H1 (cell line): ENCODE data around the gene HRCT1. TPM values are rescaled to one million over a fixed set of nuclear protein-coding genes. Genes with fewer than 3 reads are reported as not detected.
A peak's percentile ranks its signal among the peaks of the same experiment; 100 is the strongest.

Experiments
- CTCF ChIA-PET: fragments of 300-600 bp; sonication (Branson Sonifier 250); formaldehyde crosslinking; loops from one replicate; lab custom pipeline; 2021; ENCODE audit not compliant: partially characterized antibody; lab: Charles Lee
- POLR2A ChIA-PET: fragments of 300-600 bp; sonication (Branson Sonifier 250); formaldehyde crosslinking; loops from one replicate; lab custom pipeline; 2021; ENCODE audit warnings: inconsistent platforms; ENCODE audit not compliant: partially characterized antibody; lab: Charles Lee
- DNase-seq, 2 experiments: peaks; one replicate each; pipeline versions ENCODE4 v3.0.0 to v3.0.0-alpha.2; 2010 to 2022; ENCODE audit warnings: low spot score in 2 of 2, low read depth in 1 of 2, mixed read lengths in 1 of 2
- FAIRE-seq: peaks from 2 replicates; lab custom pipeline; 2011; peaks lifted over from hg19 to GRCh38; lab: Jason Lieb, UNC
- H2AFZ ChIP-seq: 2 replicates; pipeline ENCODE4 v1.8.1; 2012; ENCODE audit warnings: low read length, inconsistent platforms
- H2AK5ac ChIP-seq: 2 replicates; pipeline ENCODE4 v1.6.1; 2013; ENCODE audit warnings: low read depth, low read length
- H2BK120ac ChIP-seq: replicated peaks from 2 replicates; pipeline ENCODE3; 2013; ENCODE audit warnings: low read depth, low read length, inconsistent platforms
- H2BK12ac ChIP-seq: 2 replicates; pipeline ENCODE4 v1.6.1; 2013; ENCODE audit warnings: low read depth, low read length
- H2BK15ac ChIP-seq: 2 replicates; pipeline ENCODE4 v1.6.1; 2013; ENCODE audit warnings: low read length
- H2BK20ac ChIP-seq: 2 replicates; pipeline ENCODE4 v1.6.1; 2013; ENCODE audit warnings: low read length
- H2BK5ac ChIP-seq: 2 replicates; pipeline ENCODE4 v1.6.1; 2013; ENCODE audit warnings: low read depth, low read length
- H3K14ac ChIP-seq: 2 replicates; pipeline ENCODE4 v1.6.1; 2013; ENCODE audit warnings: inconsistent platforms; ENCODE audit not compliant: insufficient read length
- H3K18ac ChIP-seq: 2 replicates; pipeline ENCODE4 v1.6.1; 2013; ENCODE audit warnings: low read length; ENCODE audit errors: extremely low read depth
- H3K23ac ChIP-seq: 2 replicates; pipeline ENCODE4 v1.6.1; 2013; ENCODE audit warnings: inconsistent platforms; ENCODE audit not compliant: insufficient read length
- H3K23me2 ChIP-seq: 2 replicates; pipeline ENCODE4 v1.6.1; 2013; ENCODE audit warnings: low read depth, low read length
- H3K27ac ChIP-seq: 2 replicates; pipeline ENCODE4 v1.6.1; 2011; ENCODE audit warnings: low read depth, low read length, inconsistent platforms
- H3K27me3 ChIP-seq, 4 experiments: replicated peaks in 1 of 4; 1 replicate in 1 of 4; 2 replicates in 3 of 4; pipeline versions ENCODE4 v1.6.1 to v1.8.1; 2011 to 2013; ENCODE audit warnings: low read length in 3 of 4, mild to moderate bottlenecking in 3 of 4, inconsistent platforms in 2 of 4, mixed read lengths in 2 of 4, moderate library complexity in 1 of 4; ENCODE audit not compliant: control insufficient read depth in 3 of 4, insufficient read depth in 3 of 4; ENCODE audit errors: extremely low read depth in 1 of 4
- H3K36me3 ChIP-seq, 4 experiments: 2 replicates each; pipeline versions ENCODE4 v1.6.1 to v1.8.1; 2011 to 2013; ENCODE audit warnings: mild to moderate bottlenecking in 4 of 4, low read length in 3 of 4, moderate library complexity in 2 of 4, control low read depth in 1 of 4, inconsistent platforms in 1 of 4; ENCODE audit not compliant: insufficient read depth in 4 of 4, control insufficient read depth in 2 of 4
- H3K4ac ChIP-seq: replicated peaks from 2 replicates; pipeline ENCODE3; 2013; ENCODE audit warnings: low read length, low read depth, mixed read lengths, inconsistent platforms; ENCODE audit not compliant: insufficient read length
- H3K4me1 ChIP-seq, 4 experiments: replicated peaks in 1 of 4; 1 replicate in 1 of 4; 2 replicates in 3 of 4; pipeline versions ENCODE4 v1.6.1 to v1.8.1; 2011 to 2013; ENCODE audit warnings: low read length in 3 of 4, inconsistent platforms in 2 of 4, mixed read lengths in 1 of 4; ENCODE audit not compliant: insufficient read depth in 4 of 4, control insufficient read depth in 3 of 4
- H3K4me2 ChIP-seq, 2 experiments: 2 replicates each; pipeline versions ENCODE4 v1.6.1 to v1.8.1; 2011 to 2013; ENCODE audit warnings: low read depth in 2 of 2, low read length in 2 of 2, control low read depth in 1 of 2, inconsistent platforms in 1 of 2, mild to moderate bottlenecking in 1 of 2; ENCODE audit not compliant: insufficient read depth in 1 of 2
- H3K4me3 ChIP-seq, 4 experiments: fragments of 200-600, 300-600 bp in 1 of 4; sonication (generic), shearing (Covaris generic), sonication (Bioruptor Twin) in 1 of 4; 2 replicates each; pipeline versions ENCODE4 v1.5.1 to v1.8.1; 2011 to 2016; ENCODE audit warnings: low read length in 4 of 4, low read depth in 3 of 4, control low read depth in 2 of 4, inconsistent platforms in 2 of 4, mild to moderate bottlenecking in 2 of 4, mixed read lengths in 1 of 4, moderate library complexity in 1 of 4; ENCODE audit not compliant: insufficient read depth in 2 of 4; ENCODE audit errors: extremely low read depth in 1 of 4
- H3K56ac ChIP-seq: replicated peaks from 2 replicates; pipeline ENCODE3; 2013; ENCODE audit warnings: low read depth, mild to moderate bottlenecking, mixed read lengths, low read length, inconsistent platforms; ENCODE audit not compliant: insufficient read length
- H3K79me1 ChIP-seq: 2 replicates; pipeline ENCODE4 v1.6.1; 2013; ENCODE audit warnings: low read depth, low read length, control low read depth
- H3K79me2 ChIP-seq, 2 experiments: 2 replicates each; pipeline versions ENCODE4 v1.6.1 to v1.8.1; 2012 to 2013; ENCODE audit warnings: low read length in 2 of 2, mild to moderate bottlenecking in 2 of 2, inconsistent platforms in 1 of 2; ENCODE audit not compliant: insufficient read depth in 2 of 2, control insufficient read depth in 1 of 2
- H3K9ac ChIP-seq, 4 experiments: replicated peaks in 1 of 4; 1 replicate in 1 of 4; 2 replicates in 3 of 4; pipeline versions ENCODE4 v1.6.1 to v1.8.1; 2011 to 2013; ENCODE audit warnings: low read depth in 3 of 4, low read length in 3 of 4, control low read depth in 2 of 4, mild to moderate bottlenecking in 2 of 4, moderate library complexity in 2 of 4, inconsistent platforms in 1 of 4; ENCODE audit errors: extremely low read depth in 1 of 4
- H3K9me3 ChIP-seq, 2 experiments: 2 replicates each; pipeline versions ENCODE4 v1.6.1 to v1.8.1; 2012 to 2013; ENCODE audit warnings: mild to moderate bottlenecking in 2 of 2, moderate library complexity in 2 of 2, control low read depth in 1 of 2, inconsistent platforms in 1 of 2, low read depth in 1 of 2, low read length in 1 of 2, mixed read lengths in 1 of 2; ENCODE audit not compliant: insufficient read depth in 2 of 2
- H4K20me1 ChIP-seq, 2 experiments: replicated peaks in 1 of 2; 2 replicates each; pipeline versions ENCODE3 to v1.8.1; 2011 to 2013; ENCODE audit warnings: inconsistent platforms in 2 of 2, low read length in 2 of 2, mild to moderate bottlenecking in 1 of 2; ENCODE audit not compliant: insufficient read depth in 2 of 2, control insufficient read depth in 1 of 2
- H4K5ac ChIP-seq: 2 replicates; pipeline ENCODE4 v1.6.1; 2013; ENCODE audit warnings: low read length, low read depth, mixed read lengths, inconsistent platforms; ENCODE audit not compliant: insufficient read length
- H4K8ac ChIP-seq: 2 replicates; pipeline ENCODE4 v1.8.0; 2013; ENCODE audit warnings: mild to moderate bottlenecking, moderate library complexity, low read length, inconsistent platforms; ENCODE audit not compliant: insufficient read depth; ENCODE audit errors: extremely low read depth
- H4K91ac ChIP-seq: replicated peaks from 2 replicates; pipeline ENCODE3; 2013; ENCODE audit warnings: low read length, mixed read lengths, inconsistent platforms; ENCODE audit not compliant: insufficient read length
- SIN3A ChIP-seq, 2 experiments: IDR thresholded peaks in 1 of 2; conservative IDR thresholded peaks in 1 of 2; 2 replicates each; pipeline ENCODE4 v1.6.1; 2011 to 2012; ENCODE audit warnings: low read length in 2 of 2, improper control_type of control experiment in 1 of 2, low read depth in 1 of 2, mild to moderate bottlenecking in 1 of 2
- WGBS, 2 experiments: shearing (Covaris generic) in 1 of 2; methylation state at CpG; one replicate each; pipeline versions ENCODE4 v1.1.6 to v1.1.7; 2013 to 2015; ENCODE audit warnings: low lambda C conversion rate in 2 of 2, mixed read lengths in 2 of 2, inconsistent platforms in 1 of 2, low coverage in 1 of 2, missing lambda C conversion rate in 1 of 2; ENCODE audit not compliant: insufficient replicate concordance in 2 of 2, insufficient coverage in 1 of 2, insufficient read length in 1 of 2; ENCODE audit errors: extremely low coverage in 1 of 2, missing lambda C conversion rate in 1 of 2; 5-methylcytosine and 5-hydroxymethylcytosine counted together
- polyA plus RNA-seq, 7 experiments: library from polyadenylated mRNA; depleted of rRNA in 3 of 7; stranded (reverse) in 5 of 7; unstranded in 2 of 7; fragments of >200 nt in 5 of 7; fragments of 200-250 nt in 2 of 7; gene quantifications; 1 replicate in 5 of 7; 2 replicates in 1 of 7; 4 replicates in 1 of 7; pipeline versions ENCODE4 v1.2.1 to v1.2.3, GENCODE V29; 2011 to 2013; ENCODE audit warnings: missing spikeins in 2 of 7, mixed read lengths in 2 of 7
- total RNA-seq: library from RNA; stranded (reverse); fragmentation: NEBNext Ultra II Directional; extraction: Animal tissue kit (Norgen Biotek cat#: 25700); gene quantifications from 2 replicates; pipeline ENCODE4 v1.2.1, GENCODE V29; 2021

Gene HRCT1
- total and polyA plus RNA-seq, 2 of the 8 experiments (the other 6 are each of a cell fraction or from before 2014, with no cell fraction given) = not detected

GRCh38 chr9:35861161-35861897 is 44.7 kb upstream of the HRCT1 start:
- H2AFZ ChIP-seq = no peak overlapping the region
- no peak for FAIRE-seq
- POLR2A ChIA-PET = interaction anchor here (0.6 to 7.4 kb wide), 5 partner anchors 10 to 82 kb away, joined by 3 to 43 read pairs (median 5); partner anchors contain the start of genes OR13J1 and SPAG8
- no peak overlapping the region for H2AK5ac ChIP-seq
- H3K14ac ChIP-seq = no peak overlapping the region
- no peak overlapping the region for H3K27ac ChIP-seq
- no peaks in the 10 kb centered on the region for H3K9me3 ChIP-seq
- H3K23ac ChIP-seq = no peak overlapping the region
- WGBS, 2 experiments = 79% methylated on average over 12 of the region's 12 CpGs; no CpG with 5 or more reads in 1 of the 2 experiments
- no peaks in the 10 kb centered on the region for H3K4me1 ChIP-seq
- DNase-seq = peak in 1 of 2 experiments; percentile 43
- no peak overlapping the region for H4K5ac ChIP-seq
- no peaks in the 10 kb centered on the region; the same call in 1 of the 2 replicates for H3K23me2 ChIP-seq
- no peak overlapping the region for H4K91ac ChIP-seq
- no peak overlapping the region for H4K8ac ChIP-seq
- no peak overlapping the region for H3K4ac ChIP-seq
- no peak overlapping the region for H3K56ac ChIP-seq
- H4K20me1 ChIP-seq = peaks cover 0 to 2% of the 10 kb centered on the region in 2 experiments
- H3K27me3 ChIP-seq = peaks cover 0 to 2% (median 0%) of the 10 kb centered on the region in 4 experiments; a peak in 1 of 7 replicates
- no peak overlapping the region for H3K18ac ChIP-seq
- TF ChIP-seq SIN3A (conservative IDR thresholded peaks at IDR 0.05 in 1 of 2, IDR thresholded peaks at IDR 0.05 in 1 of 2; ENCODE audit: low read depth in 1 of 2, low read length in 2 of 2) = no peak
- no peak overlapping the region for H2BK20ac ChIP-seq
- no peak overlapping the region; the same call in 1 of the 2 replicates for H2BK15ac ChIP-seq
- H3K79me2 ChIP-seq = no peaks in the 10 kb centered on the region
- H3K36me3 ChIP-seq = no peaks in the 10 kb centered on the region
- CTCF ChIA-PET = interaction anchor here (0.9 to 5.3 kb wide), 9 partner anchors 17 to 93 kb away, joined by 3 to 25 read pairs (median 4); no protein-coding TSS in a partner anchor
- no peak overlapping the region for H2BK120ac ChIP-seq
- no peaks in the 10 kb centered on the region for H3K79me1 ChIP-seq
- no peak overlapping the region for H3K9ac ChIP-seq
- no peak overlapping the region for H3K4me3 ChIP-seq
- H2BK5ac ChIP-seq = no peak overlapping the region
- H3K4me2 ChIP-seq = no peak overlapping the region
- no peak overlapping the region for H2BK12ac ChIP-seq
